HuH-7.5 (cell line): ENCODE results near the gene NT5DC4.
"Not testable (repeated sequence)": the region's sequence is repeated elsewhere in the genome, so short reads cannot be mapped to it uniquely, and the experiment has no call there.

ENCODE experiments used
- DNase-seq: peaks from one replicate; pipeline ENCODE4 v3.0.0; 2011; ENCODE audit warnings: low spot score

Gene NT5DC4

GRCh38 chr2:112699984-112700667 lies 20.7 kb upstream of the NT5DC4 start:
- no peak for DNase-seq

- DNase-seq = no peak
Observed at GRCh38 chr2:112701052-112701451, 19.8 kb upstream of the NT5DC4 start.

DNA sequence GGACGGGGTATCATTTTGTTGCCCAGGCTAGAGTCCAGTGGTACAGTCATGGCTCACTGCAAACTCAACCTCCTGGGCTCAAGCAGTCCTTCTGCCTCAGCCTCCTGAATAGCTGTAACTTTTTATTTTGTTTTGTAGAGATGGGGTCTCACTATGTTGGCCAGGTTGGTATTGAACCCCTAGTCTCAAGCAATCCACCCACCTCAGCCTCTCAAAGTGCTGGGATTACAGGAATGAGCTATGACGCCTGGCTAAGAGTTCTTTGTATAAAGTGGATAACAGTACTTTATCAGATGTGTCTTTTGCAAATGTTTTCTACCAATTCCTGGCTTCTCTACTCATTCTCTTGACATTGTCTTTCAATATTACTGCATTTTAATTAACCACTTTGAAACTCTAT lies 17.1 kb upstream of the NT5DC4 start:
- no peak for DNase-seq

DNA sequence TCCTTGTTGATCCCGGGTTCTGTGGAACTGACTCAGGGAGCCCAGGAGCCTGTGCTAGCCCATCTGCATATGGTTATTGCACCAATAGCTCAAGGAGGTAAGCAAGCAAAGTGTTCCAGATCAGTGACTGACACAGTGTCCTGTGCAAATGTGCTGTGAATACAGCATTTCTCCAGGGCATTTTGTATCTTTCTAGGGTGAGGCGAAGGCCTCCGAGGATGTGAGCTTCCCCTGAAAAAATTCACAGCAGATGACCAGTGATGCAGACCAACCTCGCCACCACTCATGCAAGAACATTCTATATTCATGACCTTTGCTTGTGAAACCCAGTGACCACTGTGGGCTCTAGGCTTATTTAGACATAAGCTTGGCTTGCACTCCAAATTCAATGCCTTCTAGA lies 15.2 kb upstream of the NT5DC4 start:
- DNase-seq = no peak

- no peak for DNase-seq
Observed at GRCh38 chr2:112706170-112706664, 14.6 kb upstream of the NT5DC4 start.

GRCh38 chr2:112706947-112707346 lies 13.9 kb upstream of the NT5DC4 start:
- DNase-seq = not testable (repeated sequence)

DNA sequence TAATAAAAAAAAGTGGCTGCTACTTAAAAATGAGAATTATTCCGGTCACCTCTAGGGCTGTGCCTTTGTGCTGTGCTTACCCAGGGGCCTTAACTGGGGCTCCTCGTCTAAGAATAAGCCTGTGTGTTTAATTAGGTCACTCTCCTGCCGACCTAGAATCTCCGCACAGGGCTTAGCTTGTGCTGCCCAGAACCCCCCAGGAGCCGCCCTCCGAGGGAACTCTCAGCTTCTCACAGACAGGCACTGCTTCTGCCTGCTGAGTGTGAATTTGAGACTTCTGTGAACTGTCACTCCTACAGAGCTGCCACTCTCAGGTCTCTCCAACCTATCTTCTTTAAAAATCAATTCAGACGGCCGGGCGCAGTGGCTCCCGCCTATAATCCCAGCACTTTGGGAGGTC lies 11.9 kb upstream of the NT5DC4 start:
- DNase-seq = no peak

DNA sequence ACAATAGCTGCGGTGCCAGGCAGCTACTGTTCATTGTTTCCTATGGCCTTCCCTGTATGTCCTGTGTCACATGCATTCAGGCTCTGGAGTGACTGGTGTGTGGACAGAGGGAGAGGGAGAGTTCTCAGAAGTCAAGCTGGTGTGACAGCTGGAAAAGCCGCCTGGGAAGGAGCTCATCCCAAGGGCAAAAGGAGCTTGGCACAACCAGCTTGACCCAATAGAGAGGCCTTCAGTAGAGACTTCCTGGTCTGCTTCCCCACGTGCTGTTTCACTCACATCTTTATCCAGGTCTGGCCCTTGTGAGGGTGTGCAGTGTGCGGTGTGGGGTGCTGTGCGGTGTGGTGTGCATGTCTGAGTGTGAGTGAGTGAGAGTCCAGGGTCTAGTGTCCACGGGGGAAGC lies 11.1 kb upstream of the NT5DC4 start:
- DNase-seq = no peak

DNA sequence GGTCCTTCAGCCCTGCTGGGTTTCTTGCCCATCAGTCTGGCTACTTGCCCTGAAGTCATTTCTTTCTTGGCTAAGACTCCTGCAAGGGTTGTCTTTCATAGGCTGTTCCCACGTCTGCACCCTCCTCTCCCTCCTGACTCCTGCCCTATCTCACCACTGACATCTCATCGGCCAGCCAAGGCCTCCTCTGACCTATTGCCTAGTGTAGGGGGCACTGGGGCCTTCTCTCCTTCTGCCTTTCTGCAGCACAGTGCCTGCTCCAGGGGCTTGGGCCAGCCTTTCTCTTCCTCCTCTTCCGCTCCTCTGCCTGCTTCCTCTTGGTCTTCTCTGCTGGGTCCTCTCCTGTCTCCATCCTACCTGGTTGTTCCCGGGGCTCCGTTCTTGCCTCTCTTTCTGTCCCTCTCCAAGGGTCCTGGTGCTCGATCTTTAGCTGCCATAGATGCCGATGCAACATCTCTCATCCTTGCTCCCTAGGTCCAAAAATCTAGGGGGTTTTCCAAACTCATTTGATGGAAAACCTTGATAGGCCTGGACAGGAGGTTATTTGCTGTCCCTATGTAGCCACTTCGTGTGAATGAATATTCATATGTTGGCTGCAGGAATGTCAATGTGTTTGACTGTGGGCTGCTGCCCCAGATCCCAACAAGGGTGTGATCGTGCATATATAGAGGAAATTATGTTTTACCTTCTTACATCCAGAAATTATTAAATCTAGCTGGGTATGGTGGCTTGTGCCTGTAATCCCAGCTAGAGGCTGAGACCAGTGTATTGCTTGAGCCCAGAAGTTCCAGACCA lies 9.7 kb upstream of the NT5DC4 start:
- DNase-seq = no peak

- no peak for DNase-seq
Observed at GRCh38 chr2:112712465-112712864, 8.4 kb upstream of the NT5DC4 start.

GRCh38 chr2:112712903-112713584 lies 7.8 kb upstream of the NT5DC4 start:
- DNase-seq = no peak

- DNase-seq = no peak
Observed at GRCh38 chr2:112713585-112713925, 7.3 kb upstream of the NT5DC4 start.

DNA sequence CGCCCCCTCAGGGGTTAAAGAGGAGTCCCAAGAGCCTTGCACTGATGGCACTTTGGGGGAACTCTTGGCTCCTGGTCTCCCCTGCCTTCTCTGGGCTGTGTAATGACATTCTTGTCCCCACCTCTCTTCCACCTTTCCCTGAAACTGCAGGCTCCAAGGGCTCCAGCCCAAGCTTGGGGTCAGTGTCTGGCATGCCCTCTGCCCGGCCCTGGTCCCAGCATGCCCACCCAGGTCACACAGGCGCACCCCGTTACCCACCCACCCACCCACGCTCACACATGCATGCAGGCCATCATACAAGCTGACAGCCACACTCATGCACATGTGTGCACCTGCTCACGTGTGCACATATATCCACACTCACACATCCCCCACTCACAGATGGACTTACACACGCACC lies 6.9 kb upstream of the NT5DC4 start:
- no peak for DNase-seq

- no peak for DNase-seq
Observed at GRCh38 chr2:112714331-112714730, 6.5 kb upstream of the NT5DC4 start.

DNA sequence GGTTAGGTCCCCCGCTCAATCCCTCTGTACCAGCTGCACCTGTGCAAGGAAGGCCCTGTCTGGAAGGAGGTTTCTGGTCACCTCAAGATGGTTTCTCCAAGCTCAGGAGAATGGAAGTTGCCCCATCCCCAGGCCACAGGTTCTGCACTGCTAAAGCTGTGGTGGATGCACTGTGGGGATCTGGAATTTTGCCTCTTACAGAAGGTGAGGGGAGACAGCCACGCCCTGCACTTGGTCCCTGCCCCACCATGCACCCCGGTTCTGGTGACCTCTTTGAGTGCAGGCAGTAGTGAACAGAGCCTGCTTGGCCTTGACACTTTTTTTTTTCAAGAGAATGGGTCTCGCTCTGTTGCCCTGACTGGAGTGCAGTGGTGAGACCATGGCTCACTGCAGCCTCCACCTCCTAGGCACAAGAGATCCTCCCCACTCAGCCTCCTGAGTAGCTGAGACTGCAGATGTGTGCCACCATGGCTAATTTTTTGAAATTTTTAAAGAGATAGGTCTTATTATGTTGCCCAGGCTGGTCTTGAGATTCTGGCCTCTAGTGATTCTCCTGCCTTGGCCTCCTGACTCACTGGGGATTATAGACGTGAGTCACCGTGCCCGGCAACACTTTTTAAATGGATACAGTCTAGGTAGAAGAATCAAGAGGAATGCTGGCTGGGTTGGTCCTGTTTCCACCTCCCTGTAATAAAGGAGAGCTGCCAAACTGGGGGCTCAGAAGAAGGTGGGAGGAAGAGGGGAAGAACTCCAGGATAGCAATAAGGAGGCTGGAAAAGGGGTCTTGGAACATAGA lies 5.8 kb upstream of the NT5DC4 start:
- DNase-seq = no peak

GRCh38 chr2:112716094-112716493 lies 4.7 kb upstream of the NT5DC4 start:
- not testable (repeated sequence) for DNase-seq

DNA sequence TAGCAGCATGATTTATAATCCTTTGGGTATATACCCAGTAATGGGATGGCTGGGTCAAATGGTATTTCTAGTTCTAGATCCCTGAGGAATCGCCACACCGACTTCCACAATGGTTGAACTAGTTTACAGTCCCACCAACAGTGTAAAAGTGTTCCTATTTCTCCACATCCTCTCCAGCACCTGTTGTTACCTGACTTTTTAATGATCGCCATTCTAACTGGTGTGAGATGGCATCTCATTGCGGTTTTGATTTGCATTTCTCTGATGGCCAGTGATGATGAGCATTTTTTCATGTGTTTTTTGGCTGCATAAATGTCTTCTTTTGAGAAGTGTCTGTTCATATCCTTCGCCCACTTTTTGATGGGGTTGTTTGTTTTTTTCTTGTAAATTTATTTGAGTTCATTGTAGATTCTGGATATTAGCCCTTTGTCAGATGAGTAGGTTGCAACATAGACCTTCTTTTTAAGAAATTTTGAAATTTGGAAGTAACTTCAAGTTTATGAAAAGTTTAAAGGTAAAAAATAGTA lies 3.9 kb upstream of the NT5DC4 start:
- DNase-seq = not testable (repeated sequence)

DNA sequence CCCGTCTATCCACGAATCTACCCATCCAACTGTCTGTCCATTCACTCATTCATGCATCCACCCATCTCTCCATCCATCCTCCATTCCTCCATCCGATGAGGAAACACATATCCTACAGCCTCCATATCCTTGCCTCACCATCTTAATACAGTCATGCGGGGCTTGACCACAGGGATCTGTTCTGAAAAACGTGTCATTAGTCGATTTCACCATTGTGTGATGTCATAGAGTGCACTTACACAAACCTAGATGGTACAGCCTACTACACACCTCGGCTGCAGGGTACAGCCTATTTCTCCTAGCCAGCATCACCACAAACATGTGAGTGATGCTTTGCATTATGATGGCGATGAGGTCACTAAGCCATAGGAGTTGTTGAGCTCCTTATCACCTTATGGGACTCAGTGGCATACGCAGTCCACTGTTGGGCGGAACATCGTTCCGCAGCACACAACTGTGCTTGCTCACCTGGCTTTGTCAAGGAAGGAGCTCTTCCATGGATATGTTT lies 1.9 kb upstream of the NT5DC4 start:
- no peak for DNase-seq

GRCh38 chr2:112721819-112722522 lies 1.2 kb downstream of the NT5DC4 start:
- DNase-seq = no peak

- DNase-seq = no peak
Observed at GRCh38 chr2:112722816-112723546, 2.2 kb downstream of the NT5DC4 start.
